Activated CD4-positive, alpha-beta T cell treated with anti-CD3 and anti-CD28 coated beads for 48 hours (primary cell): ENCODE results near the gene ZNF470.

Experiments
- DNase-seq: peaks from one replicate; pipeline ENCODE4 v3.0.0-alpha.2; 2020

Gene ZNF470

DNA sequence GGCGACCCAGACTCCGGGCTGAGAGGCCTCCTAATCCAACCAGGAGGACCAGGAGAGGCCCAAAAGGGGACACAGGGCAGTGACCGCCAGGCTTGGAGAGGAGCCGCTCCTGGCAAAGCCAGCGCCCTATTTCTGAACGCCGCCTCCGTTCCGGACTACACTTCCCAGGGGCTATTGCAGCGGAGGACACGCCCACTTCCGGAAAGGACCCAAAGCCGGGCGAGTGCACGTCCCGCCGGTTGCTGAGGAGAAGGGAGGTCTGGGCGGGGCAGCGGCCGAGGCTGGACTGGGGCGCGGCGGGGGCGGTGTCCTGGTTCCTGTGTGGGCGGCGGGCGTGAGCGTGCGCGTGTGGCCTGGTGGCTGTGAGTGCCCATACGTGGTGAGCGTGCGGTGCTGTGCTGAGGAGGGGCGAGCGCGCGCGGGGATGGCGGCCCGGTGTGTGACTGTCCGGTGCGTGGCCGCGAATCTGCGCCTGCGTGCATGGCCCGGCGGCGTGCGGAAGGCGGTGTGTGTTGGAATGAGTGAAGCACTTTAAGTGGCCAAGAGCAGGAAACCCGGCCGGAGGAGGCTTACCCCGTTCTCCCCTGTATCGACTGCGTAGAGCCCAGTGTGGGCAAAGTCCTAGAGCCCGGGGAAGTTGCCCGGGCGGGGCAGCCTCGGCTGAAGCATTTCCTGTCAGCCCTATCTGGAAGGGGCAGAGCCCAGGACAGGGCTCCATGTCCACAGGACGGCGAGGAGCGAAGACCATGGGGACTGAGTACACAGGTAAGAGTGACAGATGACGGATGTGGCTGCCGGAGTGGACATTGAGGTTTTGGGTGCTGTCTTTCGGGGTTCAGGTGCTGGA lies at the start of gene ZNF470:
Gene ZNF470 (plus strand): TSS at position 195 of the 847 bp plus-strand sequence. CDS start 2,844 bp downstream, outside the sequence.
- peak; percentile 92 for DNase-seq

- DNase-seq, result no peak
Observed at GRCh38 chr19:56525214-56525860, 41.9 kb upstream of the ZNF470 start.

DNA sequence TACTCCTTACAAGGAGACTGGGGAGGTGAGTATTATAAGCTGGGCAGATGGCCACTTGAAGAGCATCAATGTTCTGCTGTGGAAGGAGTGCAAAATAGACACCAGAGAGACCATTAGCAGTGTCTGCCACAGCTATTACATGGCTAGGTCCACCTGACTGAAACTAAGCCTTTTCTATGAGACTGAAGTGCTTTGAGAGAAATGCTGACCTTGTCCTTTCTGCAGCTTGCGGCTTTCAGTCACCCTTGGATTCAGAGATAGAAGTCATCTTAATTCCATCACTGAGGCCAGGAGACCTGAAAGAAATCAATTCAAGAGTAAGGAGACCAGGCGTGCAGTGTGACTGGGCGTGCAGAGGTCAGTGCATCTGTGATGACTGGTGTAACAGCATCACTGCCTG lies 29.8 kb upstream of the ZNF470 start:
- no peak for DNase-seq

- peak; percentile 92 for DNase-seq
Observed at GRCh38 chr19:56538254-56538760, 29.0 kb upstream of the ZNF470 start.

DNA sequence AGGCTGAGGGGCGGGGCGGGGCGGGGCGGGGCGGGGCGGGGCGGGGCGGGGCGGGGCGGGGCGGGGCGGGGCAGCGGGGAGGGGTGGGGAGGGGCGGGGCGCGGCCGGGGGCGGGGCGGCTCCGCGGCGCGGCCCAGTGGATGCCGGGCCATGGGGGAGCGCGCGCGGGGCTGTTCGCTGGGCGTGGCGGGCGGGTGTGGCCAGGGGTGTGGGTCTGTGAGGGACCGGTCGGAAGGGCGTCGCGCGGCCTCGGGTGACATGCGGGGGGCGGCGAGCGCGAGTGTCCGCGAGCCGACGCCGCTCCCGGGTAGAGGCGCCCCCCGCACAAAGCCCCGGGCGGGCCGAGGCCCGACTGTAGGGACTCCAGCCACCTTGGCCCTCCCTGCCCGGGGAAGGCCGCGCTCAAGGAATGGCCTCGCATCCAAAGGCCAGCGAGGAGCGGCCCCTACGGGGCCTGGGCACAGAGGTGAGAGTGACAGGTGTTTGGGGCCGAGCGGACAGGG lies 28.5 kb upstream of the ZNF470 start, which contains the start of gene ZFP28:
Gene ZFP28 (plus strand): TSS at position 188 of the 503 bp plus-strand sequence. CDS start 71 bp downstream, at position 259.
- no peak for DNase-seq

- DNase-seq, result no peak
Observed at GRCh38 chr19:56543776-56544175, 23.5 kb upstream of the ZNF470 start.

DNA sequence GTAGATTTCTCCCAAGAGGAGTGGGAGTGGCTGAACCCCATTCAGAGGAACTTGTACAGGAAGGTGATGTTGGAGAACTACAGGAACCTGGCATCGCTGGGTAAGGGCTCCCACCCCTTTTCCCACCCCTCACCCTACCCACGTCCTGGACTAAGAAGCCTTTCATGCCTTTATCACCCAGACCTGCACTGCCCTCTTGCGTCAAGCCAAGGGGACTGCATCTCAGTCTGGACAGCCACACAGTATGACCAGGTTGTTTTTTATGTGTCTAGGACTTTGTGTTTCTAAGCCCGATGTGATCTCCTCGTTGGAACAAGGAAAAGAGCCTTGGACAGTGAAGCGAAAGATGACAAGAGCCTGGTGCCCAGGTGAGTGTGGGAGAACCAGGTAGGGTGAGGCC lies 19.7 kb upstream of the ZNF470 start:
- no peak for DNase-seq

DNA sequence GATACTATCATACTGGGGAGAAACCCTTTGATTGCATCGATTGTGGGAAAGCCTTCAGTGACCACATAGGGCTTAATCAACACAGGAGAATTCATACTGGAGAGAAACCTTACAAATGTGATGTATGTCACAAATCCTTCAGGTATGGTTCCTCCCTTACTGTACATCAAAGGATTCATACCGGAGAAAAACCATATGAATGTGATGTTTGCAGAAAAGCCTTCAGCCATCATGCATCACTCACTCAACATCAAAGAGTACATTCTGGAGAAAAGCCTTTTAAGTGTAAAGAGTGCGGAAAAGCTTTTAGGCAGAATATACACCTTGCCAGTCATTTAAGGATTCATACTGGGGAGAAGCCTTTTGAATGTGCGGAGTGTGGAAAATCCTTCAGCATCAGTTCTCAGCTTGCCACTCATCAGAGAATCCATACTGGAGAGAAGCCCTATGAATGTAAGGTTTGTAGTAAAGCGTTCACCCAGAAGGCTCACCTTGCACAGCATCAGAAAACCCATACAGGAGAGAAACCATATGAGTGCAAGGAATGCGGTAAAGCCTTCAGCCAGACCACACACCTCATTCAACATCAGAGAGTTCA lies 12.9 kb upstream of the ZNF470 start:
- DNase-seq, result no peak

GRCh38 chr19:56562766-56563165 lies 4.5 kb upstream of the ZNF470 start:
- no peak for DNase-seq

GRCh38 chr19:56566904-56567273 lies 379 bp upstream of the ZNF470 start:
- peak; percentile 65 for DNase-seq

GRCh38 chr19:56572589-56572988 lies 5.3 kb downstream of the ZNF470 start:
- no peak for DNase-seq

- DNase-seq, result no peak
Observed at GRCh38 chr19:56573914-56574313, 6.6 kb downstream of the ZNF470 start.

DNA sequence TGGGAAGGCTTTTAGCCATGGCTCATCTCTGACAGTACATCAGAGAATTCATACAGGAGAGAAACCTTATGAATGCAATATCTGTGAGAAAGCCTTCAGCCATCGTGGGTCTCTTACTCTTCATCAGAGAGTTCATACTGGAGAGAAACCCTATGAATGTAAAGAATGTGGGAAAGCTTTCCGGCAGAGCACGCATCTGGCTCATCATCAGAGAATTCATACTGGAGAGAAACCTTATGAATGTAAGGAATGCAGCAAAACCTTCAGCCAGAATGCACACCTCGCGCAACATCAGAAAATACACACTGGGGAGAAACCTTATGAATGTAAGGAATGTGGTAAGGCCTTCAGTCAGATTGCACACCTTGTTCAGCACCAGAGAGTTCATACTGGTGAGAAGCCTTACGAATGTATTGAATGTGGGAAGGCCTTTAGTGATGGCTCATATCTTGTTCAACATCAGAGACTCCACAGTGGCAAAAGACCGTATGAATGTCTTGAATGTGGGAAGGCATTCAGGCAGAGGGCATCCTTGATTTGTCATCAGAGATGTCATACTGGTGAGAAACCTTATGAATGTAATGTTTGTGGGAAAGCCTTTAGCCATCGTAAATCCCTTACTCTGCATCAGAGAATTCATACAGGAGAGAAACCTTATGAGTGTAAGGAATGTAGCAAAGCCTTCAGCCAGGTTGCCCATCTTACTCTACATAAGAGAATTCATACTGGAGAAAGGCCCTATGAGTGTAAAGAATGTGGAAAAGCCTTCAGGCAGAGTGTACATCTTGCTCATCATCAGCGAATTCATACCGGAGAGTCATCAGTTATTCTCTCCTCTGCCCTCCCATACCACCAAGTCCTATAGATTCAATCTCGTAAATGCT lies 10.7 kb downstream of the ZNF470 start:
- no peak for DNase-seq

GRCh38 chr19:56594446-56594782 lies 27.1 kb downstream of the ZNF470 start:
- no peak for DNase-seq

GRCh38 chr19:56594783-56595547 lies 27.7 kb downstream of the ZNF470 start, which contains the start of gene ZNF71:
Gene ZNF71, plus strand, starts transcription at chr19:56595302. Its CDS starts 6,257 bp downstream, at chr19:56601559.
- peak; percentile 93 for DNase-seq

GRCh38 chr19:56595548-56595899 lies 28.3 kb downstream of the ZNF470 start:
- no peak for DNase-seq

GRCh38 chr19:56596676-56597075 lies 29.4 kb downstream of the ZNF470 start:
- no peak for DNase-seq

DNA sequence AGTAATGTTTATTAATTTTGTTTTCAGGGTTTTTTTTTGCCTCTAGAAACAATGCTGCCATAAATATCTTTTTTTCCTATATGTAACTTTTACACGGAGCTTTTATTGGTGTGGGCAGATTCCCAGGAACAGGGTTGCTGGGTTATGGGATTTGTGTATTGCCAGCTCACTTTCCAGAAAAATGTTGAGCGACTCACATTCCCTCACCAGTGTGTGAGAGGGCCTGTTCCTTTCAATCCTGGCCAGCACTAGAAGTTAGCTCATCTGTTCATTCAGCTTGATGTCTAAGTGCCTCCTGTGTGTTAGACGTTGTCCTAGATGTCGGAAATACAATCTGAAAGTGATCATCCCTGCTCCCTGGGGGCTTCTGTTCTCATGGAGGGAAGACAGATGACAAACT lies 30.4 kb downstream of the ZNF470 start:
- DNase-seq, result no peak

DNA sequence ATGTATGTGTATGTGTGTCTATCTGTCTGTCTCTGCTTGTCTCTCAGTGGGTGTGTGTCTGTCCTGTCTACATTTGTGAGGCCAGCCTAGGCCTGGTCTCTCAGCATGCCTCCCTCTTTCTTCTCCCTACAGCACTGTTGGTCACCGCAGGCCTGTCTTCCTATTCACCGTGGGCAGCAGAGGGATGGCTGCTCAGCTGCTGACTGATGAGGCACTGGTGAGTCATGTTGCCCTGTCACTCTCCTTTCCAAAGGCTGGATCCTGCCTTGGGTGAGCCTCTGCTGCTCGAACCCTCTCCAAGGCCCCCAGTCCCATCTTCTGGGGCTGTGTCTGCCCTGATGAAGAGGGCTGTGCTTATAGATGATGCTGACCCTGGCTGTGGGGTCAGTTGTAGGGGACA lies 34.1 kb downstream of the ZNF470 start:
- DNase-seq, result no peak

GRCh38 chr19:56603829-56604228 lies 36.6 kb downstream of the ZNF470 start:
- DNase-seq, result no peak

GRCh38 chr19:56608274-56608964 lies 41.2 kb downstream of the ZNF470 start:
- DNase-seq, result no peak
